HL-60 (cell line): ENCODE results near the gene RNF166.

Experiments used
- CTCF ChIP-seq: IDR thresholded peaks from one replicate; pipeline ENCODE4 v1.5.1; 2011; ENCODE audit warnings: low read length, control low read depth, inconsistent platforms; ENCODE audit not compliant: insufficient read depth
- POLR2AphosphoS5 ChIP-seq: IDR thresholded peaks from 2 replicates; pipeline ENCODE4 v1.6.1; 2012; ENCODE audit warnings: low read depth

DNA sequence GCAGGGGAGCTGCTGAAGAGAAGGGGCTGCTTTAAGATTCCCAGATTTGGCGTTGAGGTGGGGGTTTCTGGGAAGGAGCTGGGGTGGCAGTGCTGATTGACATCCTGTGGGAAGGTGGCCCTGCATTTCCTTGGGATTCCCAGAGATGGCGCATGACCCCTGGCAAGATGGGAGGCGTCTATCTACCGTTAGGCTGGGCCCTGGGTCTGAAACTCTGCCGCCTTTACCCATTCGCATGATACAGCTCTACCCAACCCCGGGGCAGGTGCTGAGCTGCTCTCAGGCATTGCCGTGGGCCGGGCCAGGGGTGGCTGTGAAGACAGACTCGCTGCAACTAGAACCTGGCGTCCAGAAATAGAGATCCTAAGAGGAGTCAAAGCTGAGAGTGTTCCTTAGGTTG, 33.4 kb downstream of the RNF166 start:
- TF ChIP-seq CTCF (no peak), POLR2AphosphoS5 (no peak)
